Heart right ventricle (tissue), 16 donors: ENCODE data around the gene PDLIM5. TPM values are rescaled to one million over a fixed set of nuclear protein-coding genes. Genes with fewer than 3 reads are reported as not detected.
A peak's percentile ranks its signal among the peaks of the same experiment; 100 is the strongest.

ENCODE experiments used
- ATAC-seq, 8 donors: fragments of 200-7000 bp; cut with Tn5 transposase; one replicate each; pipeline ENCODE4 v1.9.1; 2020; ENCODE audit warnings: mild to moderate bottlenecking in 8 of 8, moderate library complexity in 8 of 8, moderate number of reproducible peaks in 1 of 8
- DNase-seq, 2 donors: peaks; one replicate each; pipeline ENCODE4 v3.0.0-alpha.2; 2020
- H3K27ac ChIP-seq, 10 donors: fragments of 200-600 bp; sonication (generic) in 2 of 10; one replicate each; pipeline versions ENCODE4 v1.5.0 to v1.8.0; 2020 to 2022; ENCODE audit warnings: mild to moderate bottlenecking in 3 of 10
- H3K27me3 ChIP-seq, 7 donors: fragments of 200-600 bp; one replicate each; pipeline ENCODE4 v1.8.0; 2021 to 2022; ENCODE audit warnings: mild to moderate bottlenecking in 2 of 7
- H3K36me3 ChIP-seq, 9 donors: fragments of 200-600 bp; sonication (generic) in 1 of 9; one replicate each; pipeline versions ENCODE4 v1.5.0 to v1.8.0; 2020 to 2022; ENCODE audit warnings: mild to moderate bottlenecking in 2 of 9
- H3K4me1 ChIP-seq, 9 donors: fragments of 200-600 bp; sonication (generic) in 1 of 9; one replicate each; pipeline versions ENCODE4 v1.5.0 to v1.8.0; 2020 to 2022; ENCODE audit warnings: mild to moderate bottlenecking in 4 of 9
- H3K4me3 ChIP-seq, 10 donors: fragments of 200-600 bp; sonication (generic) in 2 of 10; one replicate each; pipeline versions ENCODE4 v1.5.0 to v1.8.0; 2020 to 2022; ENCODE audit warnings: mild to moderate bottlenecking in 7 of 10, moderate library complexity in 2 of 10
- H3K9me3 ChIP-seq, 11 donors: fragments of 200-600 bp in 10 of 11; sonication (generic) in 2 of 11; one replicate each; pipeline versions ENCODE4 v1.5.0 to v1.8.0; 2013 to 2022; ENCODE audit warnings: mild to moderate bottlenecking in 2 of 11, control low read depth in 1 of 11, moderate library complexity in 1 of 11
- CTCF ChIP-seq, 9 donors: fragments of 200-600 bp; sonication (generic) in 2 of 9; IDR thresholded peaks; one replicate each; pipeline versions ENCODE4 v1.5.0 to v1.8.0; 2021 to 2022; ENCODE audit warnings: antibody characterized with exemption in 9 of 9, mild to moderate bottlenecking in 5 of 9, moderate library complexity in 1 of 9
- WGBS, 2 donors: extraction: QIAGEN DNeasy Blood & Tissue Kit; methylation state at CpG; one replicate each; pipeline ENCODE4 v1.1.7; 2013; ENCODE audit warnings: inconsistent platforms in 1 of 2; 5-methylcytosine and 5-hydroxymethylcytosine counted together
- intact Hi-C, 10 donors: fragments of 100-400 bp; cut with DNase I; formaldehyde crosslinking; loops; one replicate each; pipeline versions ENCODE4 v1.11.1 to v1.14.2; 2022
- polyA plus RNA-seq, 2 donors: library from polyadenylated mRNA; stranded (reverse); fragments of 200-250 nt; gene quantifications; one replicate each; pipeline ENCODE4 v1.2.3, GENCODE V29; 2013
- total RNA-seq, 10 donors: library from RNA; stranded (reverse); fragmentation: NEBNext Ultra II Directional in 3 of 10; extraction: Animal tissue kit (Norgen Biotek cat#: 25700) in 3 of 10; gene quantifications; one replicate each; pipeline versions ENCODE4 v1.2.1 to v1.2.4, GENCODE V29; 2021 to 2023
- donor health status: Arrhythmogenic right ventricular cardiomyopathy.
- donor health status: ischemic (EF 13 %, LVEDD 7.1; RV severe dilation, severe dysfunction).
- donor health status: healthy with polysubstance abuse.
- donor health status: DM: no; HTN: yes; CAD: no.
- donor health status: DM: no; HTN: no; CAD: no.
- donor health status: ischemic (EF 25% LVEDD 6.9; RV normal size, moderate dysfunction).
- donor health status: ischemic (EF 25% LVEDD 5.7; RV mildly dilated, moderate dysfunction).
- donor health status: healthy.
- donor health status: DM: yes; HTN: yes; CAD: no.
- donor health status: Ischemic cardiomyopathy.
- donor health status: ischemic (EF 35%, LVEDD 5.7; RV mildly dilated, moderate dysfunction).
- donor health status: nonischemic (EF 11% LVEDD 7.7; RV severe dilation, severe dysfunction).
- donor health status: DM: yes; HTN: yes; CAD: no.
- donor health status: PGD.
- donor health status: ischemic (EF 29% LVEDD 5.4; RV normal size, mild dysfunction).
- donor health status: nonischemic (EF 23%, LVEDD 6.1; RV moderate dilation, normal function).

The PDLIM5 gene
- total and polyA plus RNA-seq, 12 donors: 221 to 1,549 (median 1,269) TPM

GRCh38 chr4:94516067-94516466, 64.3 kb downstream of the PDLIM5 start:
- Histone ChIP-seq H3K27me3 (no peaks in the 10 kb centered on the region), H3K36me3 (peaks cover 0 to 7% (median 0%) of the 10 kb centered on the region in 9 donors), H3K27ac (peak overlapping the region in 6 of 10 donors; percentile 19 to 68 (median 50)), H3K9me3 (peaks cover 0 to 5% (median 0%) of the 10 kb centered on the region in 11 donors), H3K4me1 (peaks cover 0 to 82% (median 53%) of the 10 kb centered on the region in 9 donors), H3K4me3 (no peak overlapping the region)
- WGBS, 2 donors: 54 to 71% methylated on average over 3 of the region's 3 CpGs
- DNase-seq: no peak
- ATAC-seq: peak in 6 of 8 donors; percentile 7 to 63 (median 14)
- intact Hi-C loops: no loop called here
- TF ChIP-seq CTCF (IDR thresholded peaks at IDR 0.05): no peak

DNA sequence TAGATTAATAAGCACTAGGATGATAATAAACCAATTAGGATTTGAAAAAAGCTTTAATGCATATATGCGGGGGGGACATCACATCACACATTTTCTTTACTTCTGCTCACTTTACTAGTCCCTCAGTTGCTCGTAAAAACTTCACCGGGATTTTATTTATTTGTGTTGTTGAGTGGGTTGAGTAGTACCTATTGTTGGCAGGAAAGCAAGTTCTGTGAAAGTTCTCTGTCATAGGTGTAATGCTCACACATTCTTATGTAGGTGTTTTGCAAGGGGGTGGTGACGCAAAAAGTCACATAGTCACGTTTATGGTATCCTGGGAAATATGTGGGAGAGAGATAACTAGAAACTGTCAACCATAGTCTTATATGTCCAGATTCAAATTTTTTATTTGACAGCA, 65.3 kb downstream of the PDLIM5 start:
- 52 to 73% methylated on average over 5 of the region's 5 CpGs for WGBS, 2 donors
- no peak overlapping the region for H3K4me3 ChIP-seq
- intact Hi-C loops: no loop called here
- H3K27ac ChIP-seq: peak overlapping the region in 6 of 10 donors; percentile 5 to 68 (median 50)
- DNase-seq (no peak), ATAC-seq (peak in 3 of 8 donors; percentile 10 to 23 (median 21))
- H3K9me3 ChIP-seq: peaks cover 0 to 5% (median 0%) of the 10 kb centered on the region in 11 donors
- no peaks in the 10 kb centered on the region for H3K27me3 ChIP-seq
- no peak for TF ChIP-seq CTCF (IDR thresholded peaks at IDR 0.05)
- peaks cover 0 to 7% (median 0%) of the 10 kb centered on the region in 9 donors for H3K36me3 ChIP-seq
- H3K4me1 ChIP-seq: peaks cover 0 to 87% (median 62%) of the 10 kb centered on the region in 9 donors

DNA sequence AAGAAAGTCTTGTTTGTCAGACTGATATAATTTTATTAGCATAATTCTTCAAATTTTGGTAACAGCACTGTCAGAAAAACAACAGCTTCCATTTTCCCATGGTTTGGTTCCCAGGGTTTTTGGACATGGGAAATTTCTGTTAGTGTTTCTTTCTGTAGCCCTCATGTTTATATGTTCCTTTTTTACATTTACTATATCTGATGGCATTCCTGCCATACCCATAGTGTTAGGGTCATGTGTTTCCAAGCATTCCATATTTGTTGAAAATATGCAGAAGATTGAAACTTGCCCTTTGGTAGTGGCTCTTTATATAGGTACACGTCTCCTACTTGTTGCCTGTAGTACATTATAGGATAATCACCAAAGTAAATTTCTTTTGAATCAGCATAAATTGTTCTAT, 65.8 kb downstream of the PDLIM5 start:
- Histone ChIP-seq H3K27ac (peak overlapping the region in 5 of 10 donors; percentile 5 to 68 (median 21)), H3K27me3 (no peaks in the 10 kb centered on the region), H3K4me3 (no peak overlapping the region), H3K9me3 (peaks cover 0 to 5% (median 0%) of the 10 kb centered on the region in 11 donors), H3K4me1 (peaks cover 2 to 87% (median 65%) of the 10 kb centered on the region in 9 donors), H3K36me3 (peaks cover 0 to 7% (median 0%) of the 10 kb centered on the region in 9 donors)
- ATAC-seq (no peak), DNase-seq (no peak)
- no peak for TF ChIP-seq CTCF (IDR thresholded peaks at IDR 0.05)
- WGBS, 2 donors: 43 to 68% methylated on average over 1 of the region's 1 CpG
- intact Hi-C loops: no loop called here

DNA sequence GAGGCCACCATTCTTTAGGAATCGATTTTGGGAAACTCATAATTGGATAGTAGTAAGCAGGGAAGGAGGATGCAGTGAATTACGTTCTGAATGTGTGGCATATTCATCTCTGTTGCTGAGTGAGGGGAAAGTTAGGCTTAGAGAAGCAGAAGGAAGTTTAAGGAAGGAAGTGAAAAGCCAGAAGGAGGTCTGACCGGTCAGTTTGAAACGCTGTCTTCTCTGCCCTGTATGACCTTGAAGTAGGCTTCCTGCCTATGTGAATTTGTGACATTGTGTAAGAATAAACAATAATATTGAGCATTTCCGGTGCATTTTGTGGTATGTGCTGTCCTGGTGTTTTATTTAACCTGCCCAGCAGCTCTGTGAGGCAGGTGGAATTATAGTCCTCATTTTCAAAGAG, 67.3 kb downstream of the PDLIM5 start:
- TF ChIP-seq CTCF (IDR thresholded peaks at IDR 0.05): no peak
- Histone ChIP-seq H3K4me3 (no peak overlapping the region), H3K36me3 (peaks cover 0 to 14% (median 0%) of the 10 kb centered on the region in 9 donors), H3K4me1 (peaks cover 9 to 98% (median 78%) of the 10 kb centered on the region in 9 donors), H3K27me3 (no peaks in the 10 kb centered on the region), H3K27ac (peak overlapping the region in 9 of 10 donors; percentile 13 to 74 (median 59)), H3K9me3 (no peaks in the 10 kb centered on the region)
- WGBS, 2 donors: 23 to 35% methylated on average over 5 of the region's 5 CpGs
- ATAC-seq (peak in 6 of 8 donors; percentile 7 to 50 (median 26)), DNase-seq (no peak)
- intact Hi-C loops: no loop called here
